ENCODE measurements around the gene ARSB.

ARSB gene

DNA sequence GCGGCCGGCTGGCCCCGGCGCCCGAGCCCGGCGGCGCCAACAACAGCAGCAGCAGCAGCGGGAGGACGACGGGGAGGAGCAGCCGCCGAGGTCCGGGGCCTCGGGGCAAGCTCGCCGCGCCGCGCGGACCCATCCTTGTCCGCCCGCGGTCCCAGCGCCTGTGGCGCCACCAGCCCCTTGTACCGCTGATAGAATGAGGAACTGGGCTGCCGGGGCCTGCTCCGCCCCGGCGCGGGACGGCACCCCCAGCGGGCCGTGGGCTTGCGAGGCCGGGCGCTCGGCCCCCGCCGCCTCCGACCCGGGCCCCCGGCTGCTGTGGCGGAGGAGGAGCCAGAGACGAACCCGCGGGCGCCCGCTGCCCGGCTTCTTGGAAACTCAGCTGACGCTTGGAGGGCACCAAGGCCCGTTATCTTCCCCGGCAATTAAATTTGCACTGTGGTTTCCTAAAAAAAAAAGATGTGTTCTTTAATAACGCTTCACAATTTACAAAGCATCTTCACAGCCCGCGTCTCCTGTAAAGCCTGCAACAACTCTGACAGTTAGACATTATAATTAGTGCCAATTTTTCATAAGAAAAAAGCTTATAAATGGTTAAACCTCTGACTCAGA is at the start of gene ARSB:
Gene ARSB, minus strand, starts transcription at position 195 of the 609 bp plus-strand sequence. Its CDS starts 62 bp downstream, at position 133.
- DNase-seq (peak; percentile 75), ATAC-seq (replicated peaks) (peak; percentile 75)
- H3K4me1 Mint-ChIP-seq, result peaks cover 16 to 52% of the 10 kb centered on the region in 2 donors
- no peaks in the 10 kb centered on the region for H3K9me3 Mint-ChIP-seq
- H3K27me3 Mint-ChIP-seq, result no peaks in the 10 kb centered on the region
- H3K36me3 Mint-ChIP-seq, result no peaks in the 10 kb centered on the region
- H3K27ac Mint-ChIP-seq, result peak within 1 kb of the TSS; percentile 99
- peak within 1 kb of the TSS; percentile 90 to 91 for H3K4me3 Mint-ChIP-seq

DNA sequence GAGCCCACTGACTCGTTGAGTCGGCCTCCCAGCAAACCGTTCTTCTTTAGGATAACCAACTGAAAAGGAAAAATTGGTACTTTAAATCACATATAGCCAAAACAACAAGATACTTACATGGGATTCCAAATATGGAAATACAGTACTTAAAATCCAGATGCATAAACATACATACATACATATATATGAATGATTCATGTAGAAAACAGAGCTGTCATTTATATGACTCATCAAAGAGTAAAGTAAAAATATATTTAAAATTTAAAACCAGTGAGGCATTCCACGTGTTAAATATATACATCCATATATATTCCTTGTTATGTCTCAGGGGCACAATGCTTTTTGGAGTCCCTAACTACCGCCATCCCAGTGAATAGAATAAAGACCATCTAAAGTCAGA is 47.7 kb upstream of the ARSB start:
- Mint-ChIP-seq H3K4me1 (no peaks in the 10 kb centered on the region), H3K27me3 (peaks cover 4 to 8% of the 10 kb centered on the region in 2 donors), H3K4me3 (no peak overlapping the region), H3K36me3 (no peaks in the 10 kb centered on the region), H3K27ac (no peak overlapping the region), H3K9me3 (peaks cover 0 to 2% of the 10 kb centered on the region in 2 donors)
- DNase-seq (no peak), ATAC-seq (replicated peaks) (no peak)

DNA sequence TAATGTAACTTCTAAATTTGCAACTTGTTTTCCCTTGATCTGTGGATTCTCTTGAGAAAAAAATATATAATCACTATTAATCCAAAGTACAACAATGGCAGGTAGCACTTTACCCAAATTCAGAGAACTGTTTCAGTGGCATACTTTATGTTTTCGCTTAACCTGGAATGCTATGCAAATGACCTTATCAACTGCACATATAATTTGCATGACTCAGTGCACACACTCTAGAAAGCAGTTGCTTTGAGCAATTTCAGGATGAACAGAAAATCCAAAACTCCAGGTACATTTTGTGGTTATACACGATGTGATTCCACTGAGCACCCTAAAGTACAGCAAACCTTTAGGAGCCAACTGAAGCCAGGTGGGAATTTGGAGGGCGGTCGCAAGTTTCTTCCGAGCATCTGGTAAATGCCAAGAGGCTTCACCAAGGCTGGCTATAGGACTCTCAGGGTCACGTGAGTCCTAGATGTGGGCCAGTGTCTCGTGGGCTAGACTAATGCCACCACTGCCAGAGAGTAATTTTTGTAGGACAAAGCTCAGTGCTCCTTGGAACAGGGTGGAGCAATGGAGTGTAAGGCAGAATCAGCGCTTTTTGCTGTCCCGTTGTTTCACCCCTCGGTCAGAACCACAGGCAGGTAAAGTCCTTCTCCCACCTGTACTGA is 47.1 kb upstream of the ARSB start:
- H3K4me3 Mint-ChIP-seq, result no peak overlapping the region

DNA sequence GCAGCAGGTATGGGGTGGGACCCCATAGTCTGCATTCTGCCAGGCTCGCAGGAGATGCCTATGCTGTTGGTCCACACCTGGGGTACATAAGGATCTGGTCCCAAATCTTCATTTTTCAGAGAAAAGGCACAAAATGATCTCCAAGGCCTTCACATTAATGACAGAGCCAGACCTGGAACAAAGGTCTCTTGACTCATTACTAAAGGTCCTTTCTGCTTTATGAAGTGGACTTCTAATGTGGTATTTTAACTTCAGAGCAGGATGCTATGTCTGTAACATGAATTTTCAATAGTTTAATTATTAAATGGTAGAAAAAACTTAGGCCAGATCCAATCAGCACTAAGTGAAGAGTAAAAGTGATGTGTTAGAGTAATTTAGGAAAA is 46.4 kb upstream of the ARSB start:
- ATAC-seq (replicated peaks) (no peak), DNase-seq (no peak)
- Mint-ChIP-seq H3K27ac (no peak overlapping the region), H3K9me3 (no peaks in the 10 kb centered on the region), H3K36me3 (no peaks in the 10 kb centered on the region), H3K27me3 (peaks cover 8 to 19% of the 10 kb centered on the region in 2 donors), H3K4me1 (no peaks in the 10 kb centered on the region), H3K4me3 (no peak overlapping the region)

More for the DNA sequence above, 47.1 kb upstream of the ARSB start:
- Mint-ChIP-seq H3K9me3 (peaks cover 0 to 2% of the 10 kb centered on the region in 2 donors), H3K36me3 (no peaks in the 10 kb centered on the region), H3K4me1 (no peaks in the 10 kb centered on the region), H3K27ac (no peak overlapping the region), H3K27me3 (peaks cover 7 to 12% of the 10 kb centered on the region in 2 donors)
- no peak for DNase-seq
- no peak for ATAC-seq (replicated peaks)

DNA sequence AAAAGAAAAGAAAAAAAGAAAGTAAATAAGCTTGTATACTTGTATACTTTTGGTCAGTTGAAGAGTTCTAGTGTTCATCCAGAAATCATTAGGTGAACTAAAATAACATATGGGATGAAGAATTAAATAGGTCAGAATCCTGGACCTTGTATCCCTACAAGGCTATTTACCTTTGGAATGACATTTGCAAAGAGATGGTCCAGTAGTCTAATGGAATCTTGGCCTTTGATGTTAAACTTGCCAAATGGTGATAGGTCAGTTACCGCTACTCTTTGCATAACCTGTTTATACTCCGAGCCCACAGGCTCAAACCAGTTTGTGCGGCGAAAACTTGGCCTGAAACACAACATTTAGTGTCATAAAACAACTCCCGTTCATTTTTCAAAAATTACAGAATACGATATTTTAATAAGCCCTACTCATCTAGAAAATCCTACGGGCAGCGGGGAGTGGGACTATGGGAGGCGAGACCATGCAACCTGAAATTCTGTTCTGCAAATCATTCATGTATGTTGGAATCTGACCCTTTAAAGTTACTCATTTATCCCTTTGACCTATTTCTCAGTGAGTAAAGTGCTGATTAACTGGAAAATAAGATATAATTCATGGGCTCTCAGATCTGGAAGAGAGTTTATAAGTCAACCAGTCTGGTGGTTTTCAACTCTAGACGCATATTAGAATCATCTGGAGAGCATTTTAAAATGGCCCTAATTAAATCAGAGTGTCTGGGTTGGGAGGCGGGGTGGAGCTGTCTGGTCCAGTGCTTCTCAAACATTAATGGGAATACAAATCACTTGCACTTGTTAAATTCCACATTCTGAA is 45.8 kb upstream of the ARSB start:
- no peak for DNase-seq
- Mint-ChIP-seq H3K27me3 (peaks cover 9 to 24% of the 10 kb centered on the region in 2 donors), H3K27ac (no peak overlapping the region), H3K36me3 (no peaks in the 10 kb centered on the region), H3K4me1 (no peaks in the 10 kb centered on the region), H3K9me3 (no peaks in the 10 kb centered on the region), H3K4me3 (no peak overlapping the region)
- ATAC-seq (replicated peaks), result no peak

DNA sequence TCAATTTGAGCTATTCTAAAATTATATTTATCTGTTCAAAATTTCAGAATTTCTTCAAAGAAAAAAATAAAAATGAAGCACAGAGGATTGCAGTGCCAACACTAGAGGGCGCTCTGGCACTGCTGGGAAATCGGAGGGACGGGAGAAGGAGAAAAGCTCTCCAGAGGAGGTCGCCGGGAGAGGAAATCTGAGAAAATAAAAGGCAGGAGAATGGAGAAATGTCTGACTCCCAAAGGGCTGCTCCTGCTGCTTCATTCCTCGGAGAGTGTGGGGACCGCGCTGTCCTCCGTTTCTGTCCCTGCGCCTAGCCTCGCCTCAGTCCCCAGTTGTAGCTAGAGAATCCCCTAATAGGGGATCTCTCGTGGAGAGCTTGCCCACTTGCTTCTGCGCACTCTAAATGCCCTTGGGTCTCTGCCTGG is 40.0 kb upstream of the ARSB start:
- Mint-ChIP-seq H3K27ac (no peak overlapping the region), H3K27me3 (peaks cover 37 to 53% of the 10 kb centered on the region in 2 donors), H3K9me3 (no peaks in the 10 kb centered on the region), H3K4me3 (peak overlapping the region; percentile 44 to 79), H3K36me3 (no peaks in the 10 kb centered on the region), H3K4me1 (peaks cover 4 to 17% of the 10 kb centered on the region in 2 donors)
- ATAC-seq (replicated peaks), result peak in 1 of 2 donors; percentile 18
- peak; percentile 4 for DNase-seq

DNA sequence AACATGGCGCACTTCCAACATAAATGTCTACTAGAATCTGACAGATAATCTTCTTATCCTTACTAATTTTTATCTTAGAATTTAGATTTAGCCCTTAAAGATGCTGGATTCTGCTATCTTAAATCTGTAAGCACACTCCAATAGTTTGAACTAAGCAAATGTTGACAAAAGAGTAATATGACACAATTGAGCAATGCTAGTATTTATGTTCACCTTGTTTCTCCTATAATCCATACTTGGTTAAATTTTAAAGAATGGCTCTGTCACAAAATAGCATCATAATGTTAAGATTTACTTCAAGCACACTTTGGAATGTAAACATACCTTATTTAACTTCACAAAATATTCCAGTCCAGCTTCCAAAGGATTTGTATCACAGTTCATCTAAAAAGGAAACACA is 38.8 kb upstream of the ARSB start:
- ATAC-seq (replicated peaks), result no peak
- DNase-seq, result no peak
- Mint-ChIP-seq H3K36me3 (no peaks in the 10 kb centered on the region), H3K4me1 (peaks cover 4 to 17% of the 10 kb centered on the region in 2 donors), H3K9me3 (no peaks in the 10 kb centered on the region), H3K27ac (no peak overlapping the region), H3K4me3 (no peak overlapping the region), H3K27me3 (peaks cover 40 to 53% of the 10 kb centered on the region in 2 donors)

DNA sequence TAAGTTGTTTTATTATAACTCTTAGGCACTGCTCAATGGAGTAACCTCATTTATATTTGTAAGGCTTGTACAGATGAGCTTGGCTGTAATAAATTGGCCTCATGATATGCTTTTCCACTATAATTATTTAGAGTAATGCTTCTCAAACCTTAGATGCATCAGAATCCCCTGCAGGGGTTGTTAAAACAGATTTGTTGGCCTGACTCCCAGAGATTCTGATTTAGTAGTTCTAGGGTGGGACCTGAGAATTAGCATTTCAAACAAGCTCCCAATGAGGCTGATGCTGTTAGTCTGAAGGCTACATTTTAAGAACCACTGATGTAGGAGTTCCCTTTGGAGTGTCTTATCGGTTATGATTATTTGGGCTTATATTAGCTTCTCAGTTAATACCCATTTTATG is 38.2 kb upstream of the ARSB start:
- DNase-seq, result no peak
- peaks cover 4 to 17% of the 10 kb centered on the region in 2 donors for H3K4me1 Mint-ChIP-seq
- no peaks in the 10 kb centered on the region for H3K36me3 Mint-ChIP-seq
- no peak overlapping the region for H3K4me3 Mint-ChIP-seq
- ATAC-seq (replicated peaks), result no peak
- no peak overlapping the region for H3K27ac Mint-ChIP-seq
- H3K9me3 Mint-ChIP-seq, result no peaks in the 10 kb centered on the region
- peaks cover 40 to 53% of the 10 kb centered on the region in 2 donors for H3K27me3 Mint-ChIP-seq

DNA sequence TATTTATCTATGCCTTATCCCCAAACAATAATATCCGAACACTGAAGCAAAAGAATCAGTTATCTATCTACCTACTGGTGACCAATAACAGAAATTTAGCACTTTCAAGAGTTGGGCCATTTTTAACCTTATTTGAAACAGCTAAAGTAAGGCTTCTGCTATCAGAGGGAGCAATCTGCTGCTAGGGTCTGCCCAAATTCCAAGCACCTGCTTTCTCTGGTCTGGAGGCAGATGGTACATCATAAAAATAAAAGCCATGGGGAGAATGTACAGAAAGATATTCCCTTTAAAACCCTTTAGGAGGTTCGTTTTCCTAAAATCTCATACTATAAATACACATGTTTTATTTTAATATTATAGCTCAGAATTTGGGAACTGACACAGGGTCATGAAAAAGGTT is 37.7 kb upstream of the ARSB start:
- Mint-ChIP-seq H3K4me3 (no peak overlapping the region), H3K36me3 (no peaks in the 10 kb centered on the region), H3K4me1 (peaks cover 4 to 17% of the 10 kb centered on the region in 2 donors), H3K9me3 (no peaks in the 10 kb centered on the region), H3K27me3 (peaks cover 40 to 53% of the 10 kb centered on the region in 2 donors), H3K27ac (no peak overlapping the region)
- ATAC-seq (replicated peaks) (no peak), DNase-seq (no peak)

DNA sequence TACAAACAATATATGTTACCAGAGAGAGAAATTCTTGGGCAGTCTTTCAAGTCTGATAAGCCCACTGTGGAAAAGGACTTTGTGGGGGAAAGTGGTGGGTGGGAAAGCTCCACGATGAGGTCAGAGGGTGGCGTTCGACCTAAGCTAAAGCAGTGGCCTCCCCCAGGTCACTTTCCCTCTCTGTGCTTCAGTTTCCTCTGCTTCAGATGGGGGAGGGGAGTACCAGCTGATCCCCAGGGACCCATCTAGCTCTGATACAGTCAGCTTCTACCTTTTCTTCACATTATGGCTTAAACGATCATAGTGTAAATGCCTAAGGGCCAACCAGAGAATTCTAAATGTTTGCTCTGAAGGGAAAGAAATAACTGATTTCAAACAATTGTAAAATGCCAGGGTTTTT is 36.6 kb upstream of the ARSB start:
- Mint-ChIP-seq H3K36me3 (no peaks in the 10 kb centered on the region), H3K4me1 (peaks cover 4 to 17% of the 10 kb centered on the region in 2 donors), H3K9me3 (no peaks in the 10 kb centered on the region), H3K27me3 (peaks cover 33 to 51% of the 10 kb centered on the region in 2 donors), H3K27ac (no peak overlapping the region), H3K4me3 (no peak overlapping the region)
- DNase-seq, result no peak
- no peak for ATAC-seq (replicated peaks)

DNA sequence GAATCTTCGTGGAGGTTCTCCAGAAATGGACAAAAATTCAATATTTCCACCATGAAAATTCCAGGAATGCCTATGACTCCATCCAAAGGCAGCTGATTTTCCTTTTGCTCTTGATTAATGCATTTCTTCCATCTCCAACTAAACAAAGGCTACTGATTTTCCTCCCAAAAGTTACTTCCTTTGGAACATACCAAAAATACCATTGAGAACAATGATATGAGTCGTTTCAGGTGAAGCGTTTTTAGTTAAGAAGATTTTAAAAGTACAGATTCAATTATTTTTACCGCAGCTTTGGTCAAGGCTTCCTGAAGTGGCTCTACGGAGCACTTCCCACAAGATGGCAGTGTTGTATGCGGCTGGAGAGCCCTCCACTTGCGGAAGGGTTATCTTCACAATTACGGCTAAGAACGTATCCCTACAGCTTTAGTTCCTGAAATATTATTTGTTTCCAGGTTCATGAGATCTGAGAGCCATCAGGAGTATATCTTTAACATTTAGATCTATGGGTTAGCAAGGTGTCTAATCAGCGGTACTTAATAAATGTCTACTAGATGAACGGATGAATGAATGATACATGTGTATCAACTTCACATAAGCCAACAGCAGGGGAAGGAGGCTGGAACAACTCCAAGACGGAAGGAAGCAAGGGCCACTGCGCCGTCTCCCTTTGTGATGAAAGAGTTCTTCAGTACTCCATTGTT is 35.9 kb upstream of the ARSB start:
- ATAC-seq (replicated peaks) (peak; percentile 63 to 65), DNase-seq (peak; percentile 13)
- Mint-ChIP-seq H3K36me3 (no peaks in the 10 kb centered on the region), H3K27me3 (peaks cover 34 to 52% of the 10 kb centered on the region in 2 donors), H3K27ac (peak overlapping the region; percentile 51), H3K4me3 (peak overlapping the region in 1 of 2 donors; percentile 26), H3K4me1 (peaks cover 4 to 17% of the 10 kb centered on the region in 2 donors), H3K9me3 (no peaks in the 10 kb centered on the region)

DNA sequence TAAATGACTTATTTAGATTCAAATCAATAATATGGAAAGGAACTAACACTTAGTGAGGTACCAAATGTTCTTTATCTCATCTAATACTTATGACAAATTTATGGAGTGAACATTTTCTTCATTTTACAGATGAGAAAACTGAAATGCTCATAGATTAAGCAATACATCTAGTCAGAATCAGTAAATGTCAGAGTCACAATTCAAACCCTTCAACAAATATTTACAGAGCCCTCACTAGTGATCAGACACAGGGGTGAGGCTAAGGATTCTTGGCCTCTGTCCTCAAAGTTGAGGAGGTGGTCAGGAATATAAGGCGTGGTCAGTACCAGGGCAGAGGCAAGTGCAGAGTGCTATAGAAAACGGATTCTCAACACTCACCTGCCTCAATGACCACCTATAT is 29.5 kb upstream of the ARSB start:
- DNase-seq (no peak), ATAC-seq (replicated peaks) (no peak)
- peaks cover 2 to 4% of the 10 kb centered on the region in 2 donors for H3K36me3 Mint-ChIP-seq
- H3K4me3 Mint-ChIP-seq, result no peak overlapping the region
- H3K4me1 Mint-ChIP-seq, result no peaks in the 10 kb centered on the region
- H3K27ac Mint-ChIP-seq, result no peak overlapping the region
- peaks cover 28 to 42% of the 10 kb centered on the region in 2 donors for H3K27me3 Mint-ChIP-seq
- peaks cover 9 to 10% of the 10 kb centered on the region in 2 donors for H3K9me3 Mint-ChIP-seq

DNA sequence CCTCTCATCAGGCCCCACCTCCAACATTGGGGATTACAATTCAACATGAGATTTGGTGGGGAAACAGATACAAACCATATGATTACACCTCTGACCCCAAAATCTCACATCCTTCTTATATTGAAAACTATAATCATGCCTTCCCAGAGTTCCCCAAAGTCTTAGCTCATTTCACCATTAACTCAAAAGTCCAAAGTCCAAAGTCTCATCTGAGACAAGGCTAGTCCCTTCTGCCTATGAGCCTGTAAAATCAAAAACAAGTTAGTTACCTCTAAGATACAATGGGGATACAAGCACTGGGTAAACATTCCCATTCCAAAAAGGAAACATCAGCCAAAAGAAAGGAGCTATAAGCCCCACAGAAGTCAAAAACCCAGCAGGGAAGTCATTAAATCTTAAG is 26.8 kb upstream of the ARSB start:
- Mint-ChIP-seq H3K4me1 (no peaks in the 10 kb centered on the region), H3K9me3 (peaks cover 9 to 10% of the 10 kb centered on the region in 2 donors), H3K4me3 (no peak overlapping the region), H3K36me3 (peaks cover 2 to 4% of the 10 kb centered on the region in 2 donors), H3K27ac (no peak overlapping the region), H3K27me3 (peaks cover 25 to 37% of the 10 kb centered on the region in 2 donors)
- ATAC-seq (replicated peaks) (no peak), DNase-seq (no peak)
